Stimulated activated CD4-positive, alpha-beta T cell treated with anti-CD3 and anti-CD28 coated beads, Interleukin-1b, Interleukin-23, amount 100 ng/mL, for 24 hours (primary cell): Measurements from ENCODE around the gene OLAH.

Experiments
- DNase-seq, 4 experiments: peaks; one replicate each; pipeline ENCODE4 v3.0.0-alpha.2; 2020; ENCODE audit warnings: low read depth in 4 of 4, low spot score in 1 of 4

Gene OLAH

GRCh38 chr10:15122477-15123030 is 78.8 kb downstream of the OLAH start:
- DNase-seq, result no peak
